ENCODE results near the gene EDEM3. TPM values are rescaled to one million over a fixed set of nuclear protein-coding genes. Genes with fewer than 3 reads are reported as not detected.

Gene EDEM3
- total RNA-seq, 1 experiment from 2014 or later = 14.0 TPM

- H3T11ph ChIP-seq (ENCODE audit: low read length) = no peak overlapping the region
- no peak overlapping the region for H2AFZ ChIP-seq (ENCODE audit: low read length)
- no peak overlapping the region for H2BK15ac ChIP-seq (ENCODE audit: low read depth, low read length)
- Mint-ChIP-seq H3K27me3 (ENCODE audit: low read depth) (no peaks in the 10 kb centered on the region), H3K4me3 (no peak overlapping the region), H3K9me3 (no peaks in the 10 kb centered on the region), H3K27ac (no peak overlapping the region), H3K36me3 (ENCODE audit: insufficient read depth in 1 of 3, low read depth in 3 of 3) (0 out of 7 replicates have a peak, but pooled peaks cover 0 to 6% (median 0%) of the 10 kb centered on the region in 3 experiments), H3K4me1 (no peaks in the 10 kb centered on the region)
- H2AK5ac ChIP-seq (ENCODE audit: insufficient read length, low read length) = no peak overlapping the region
- H2BK12ac ChIP-seq (ENCODE audit: insufficient read length, low read depth, low read length) = no peak overlapping the region
- no peak overlapping the region for H4K91ac ChIP-seq (ENCODE audit: insufficient read length, low read depth, low read length)
- H3K79me1 ChIP-seq (ENCODE audit: insufficient read depth, low read depth, low read length, poor library complexity, severe bottlenecking) = no peaks in the 10 kb centered on the region
- no peak for DNase-seq
- no peak overlapping the region for H3K4ac ChIP-seq (ENCODE audit: low read depth, low read length)
- no peaks in the 10 kb centered on the region for H3K23me2 ChIP-seq (ENCODE audit: insufficient read length, low read depth, low read length, poor library complexity, severe bottlenecking)
- no peak overlapping the region for H3K56ac ChIP-seq (ENCODE audit: insufficient read length, low read depth, low read length)
- H3K79me2 ChIP-seq (ENCODE audit: insufficient read depth, low read length) = no peaks in the 10 kb centered on the region
- no peak overlapping the region for H4K5ac ChIP-seq (ENCODE audit: insufficient read length, low read depth, low read length)
- H2BK20ac ChIP-seq (ENCODE audit: low read depth, low read length, poor library complexity, severe bottlenecking) = no peak overlapping the region
- H2BK120ac ChIP-seq (ENCODE audit: low read depth, low read length, poor library complexity, severe bottlenecking) = no peak overlapping the region
- no peak overlapping the region for H4K8ac ChIP-seq (replicated peaks; ENCODE audit: insufficient read length, low read depth, low read length)
- H2BK5ac ChIP-seq (ENCODE audit: insufficient read length, low read length) = no peak overlapping the region
- no peak overlapping the region for H3K14ac ChIP-seq (ENCODE audit: insufficient read depth, low read length)
- H4K20me1 ChIP-seq (ENCODE audit: control insufficient read depth, insufficient read depth, insufficient read length) = no peaks in the 10 kb centered on the region
- no peak overlapping the region for H3K23ac ChIP-seq (ENCODE audit: insufficient read length, low read depth, low read length)
- H3K4me1 ChIP-seq (ENCODE audit: insufficient read depth, low read length) = no peaks in the 10 kb centered on the region
- no peak overlapping the region for H3K9ac ChIP-seq (ENCODE audit: extremely low read depth, insufficient read length, low read length)
- no peaks in the 10 kb centered on the region for H3K27me3 ChIP-seq (ENCODE audit: insufficient read depth, low read length)
- H3K9me3 ChIP-seq (ENCODE audit: control insufficient read depth, low read depth, low read length) = no peaks in the 10 kb centered on the region
- H3K18ac ChIP-seq (ENCODE audit: insufficient read length, low read depth, low read length) = no peak overlapping the region
- no peak overlapping the region for H3K27ac ChIP-seq (ENCODE audit: insufficient read length, low read depth, low read length)
- TF ChIP-seq CTCF (conservative IDR thresholded peaks at IDR 0.05) = no peak
- no peak overlapping the region for H3K4me2 ChIP-seq (ENCODE audit: insufficient read depth, insufficient read length, low read length)
- no CpG with 5 or more reads among the region's 2 CpGs for WGBS (ENCODE audit: extremely low coverage, insufficient read length, low lambda C conversion rate)
Measured at GRCh38 chr1:184716158-184716557, 38.5 kb downstream of the EDEM3 start.
